C4-2B (cell line): ENCODE data around the gene NCK2.

Experiments
- H3K27ac ChIP-seq: fragments of 450-650 bp; 2 replicates; pipeline ENCODE4 v1.5.1; 2017
- ZFX ChIP-seq: fragments of 450-650 bp; IDR thresholded peaks from 2 replicates; pipeline ENCODE4 v1.6.1; 2017
- TF ChIP-seq, protein P1 (sequence below): fragments of 450-650 bp; conservative IDR thresholded peaks from 2 replicates; pipeline ENCODE4 v1.5.1; 2017; ENCODE audit warnings: mild to moderate bottlenecking

The NCK2 gene

DNA sequence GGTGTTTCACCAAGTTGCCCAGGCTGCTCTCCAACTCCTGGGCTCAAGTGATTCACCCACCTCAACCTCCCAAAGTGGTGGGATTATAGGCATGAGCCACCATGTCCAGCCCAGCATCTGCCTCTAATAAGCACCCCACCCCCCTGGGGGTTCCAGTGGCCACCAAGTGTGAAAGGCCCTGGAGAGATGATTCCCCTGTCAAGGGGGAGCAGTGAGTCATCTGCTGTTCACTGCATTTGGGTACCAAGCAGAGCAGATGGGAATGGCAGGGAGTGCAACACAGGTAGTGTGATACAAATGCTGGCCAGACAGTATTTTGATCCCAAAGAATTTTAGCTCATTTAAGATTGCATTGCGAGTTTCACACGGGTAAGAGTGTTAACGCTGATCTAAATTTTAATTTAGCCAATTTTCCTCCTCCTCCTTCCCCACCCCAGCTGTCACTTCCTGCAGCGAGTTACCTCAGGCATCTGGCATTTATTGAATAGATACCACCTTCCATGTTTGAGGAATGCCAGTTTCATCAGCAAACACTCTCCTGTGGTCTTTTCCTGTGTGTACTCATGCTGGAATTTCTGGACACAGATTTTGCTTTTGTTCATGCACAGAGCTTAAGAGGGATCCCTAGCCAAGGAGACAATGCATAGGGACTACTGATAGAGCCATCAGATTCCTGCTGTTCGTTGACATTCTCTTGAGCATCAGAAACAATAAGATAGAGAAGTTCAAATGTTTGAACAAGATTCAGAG is 32.4 kb upstream of the NCK2 start:
- no peak for TF ChIP-seq ZFX
- TF ChIP-seq, protein P1, sequence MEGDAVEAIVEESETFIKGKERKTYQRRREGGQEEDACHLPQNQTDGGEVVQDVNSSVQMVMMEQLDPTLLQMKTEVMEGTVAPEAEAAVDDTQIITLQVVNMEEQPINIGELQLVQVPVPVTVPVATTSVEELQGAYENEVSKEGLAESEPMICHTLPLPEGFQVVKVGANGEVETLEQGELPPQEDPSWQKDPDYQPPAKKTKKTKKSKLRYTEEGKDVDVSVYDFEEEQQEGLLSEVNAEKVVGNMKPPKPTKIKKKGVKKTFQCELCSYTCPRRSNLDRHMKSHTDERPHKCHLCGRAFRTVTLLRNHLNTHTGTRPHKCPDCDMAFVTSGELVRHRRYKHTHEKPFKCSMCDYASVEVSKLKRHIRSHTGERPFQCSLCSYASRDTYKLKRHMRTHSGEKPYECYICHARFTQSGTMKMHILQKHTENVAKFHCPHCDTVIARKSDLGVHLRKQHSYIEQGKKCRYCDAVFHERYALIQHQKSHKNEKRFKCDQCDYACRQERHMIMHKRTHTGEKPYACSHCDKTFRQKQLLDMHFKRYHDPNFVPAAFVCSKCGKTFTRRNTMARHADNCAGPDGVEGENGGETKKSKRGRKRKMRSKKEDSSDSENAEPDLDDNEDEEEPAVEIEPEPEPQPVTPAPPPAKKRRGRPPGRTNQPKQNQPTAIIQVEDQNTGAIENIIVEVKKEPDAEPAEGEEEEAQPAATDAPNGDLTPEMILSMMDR: no peak
- peak overlapping the region; percentile 25; the same call in 1 of the 2 replicates for H3K27ac ChIP-seq

DNA sequence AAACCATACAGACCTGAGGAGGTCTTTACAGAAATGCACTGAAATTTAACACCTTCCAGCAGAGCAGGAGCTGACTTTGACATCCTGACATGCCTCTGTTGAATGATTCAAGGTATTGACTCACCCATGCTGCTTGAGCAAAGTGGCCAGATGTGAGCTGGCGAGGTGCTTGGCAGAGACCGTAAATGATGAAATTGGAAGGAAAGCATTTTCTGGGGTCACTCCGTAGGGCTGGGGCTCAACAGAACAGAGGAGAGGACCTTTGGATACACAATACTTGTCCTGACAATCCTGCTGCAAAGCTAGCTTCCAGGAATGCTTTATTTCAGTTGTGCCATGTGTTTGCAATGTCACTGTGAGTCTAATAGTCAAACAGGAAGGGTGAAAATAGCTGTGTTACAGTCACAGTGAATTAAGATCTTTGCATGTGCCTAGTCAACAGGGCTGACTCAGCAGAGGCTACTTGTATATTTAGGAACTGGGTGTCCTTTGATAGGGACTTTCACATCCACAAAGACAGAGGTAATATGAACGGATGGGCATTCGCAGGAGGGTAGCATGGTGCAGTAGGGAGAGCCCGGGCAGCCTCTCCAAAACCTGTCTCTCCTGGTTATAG is 31.6 kb upstream of the NCK2 start:
- peak overlapping the region; percentile 29; the same call in 1 of the 2 replicates for H3K27ac ChIP-seq
- TF ChIP-seq, protein P1: no peak
- TF ChIP-seq ZFX: no peak

DNA sequence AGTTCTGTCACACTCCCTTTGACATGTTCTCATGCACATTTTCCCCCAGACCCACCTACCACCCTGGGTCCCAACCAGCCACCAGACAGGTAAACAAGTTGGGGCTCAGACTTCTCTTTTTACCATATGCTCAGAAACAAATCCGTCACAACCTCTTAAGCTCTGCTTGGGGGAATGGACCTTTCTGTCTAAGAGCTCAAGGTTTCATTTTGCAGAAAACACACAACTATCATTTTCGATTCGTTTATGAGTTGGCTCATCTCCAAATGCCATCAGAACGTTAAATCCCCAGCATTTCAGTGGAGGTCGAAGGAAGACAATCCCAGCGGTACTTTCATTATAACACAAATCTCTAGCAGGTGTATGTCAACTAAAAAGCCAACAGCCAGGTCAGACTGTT is 30.6 kb upstream of the NCK2 start:
- no peak overlapping the region for H3K27ac ChIP-seq
- no peak for TF ChIP-seq ZFX
- TF ChIP-seq, protein P1: no peak

DNA sequence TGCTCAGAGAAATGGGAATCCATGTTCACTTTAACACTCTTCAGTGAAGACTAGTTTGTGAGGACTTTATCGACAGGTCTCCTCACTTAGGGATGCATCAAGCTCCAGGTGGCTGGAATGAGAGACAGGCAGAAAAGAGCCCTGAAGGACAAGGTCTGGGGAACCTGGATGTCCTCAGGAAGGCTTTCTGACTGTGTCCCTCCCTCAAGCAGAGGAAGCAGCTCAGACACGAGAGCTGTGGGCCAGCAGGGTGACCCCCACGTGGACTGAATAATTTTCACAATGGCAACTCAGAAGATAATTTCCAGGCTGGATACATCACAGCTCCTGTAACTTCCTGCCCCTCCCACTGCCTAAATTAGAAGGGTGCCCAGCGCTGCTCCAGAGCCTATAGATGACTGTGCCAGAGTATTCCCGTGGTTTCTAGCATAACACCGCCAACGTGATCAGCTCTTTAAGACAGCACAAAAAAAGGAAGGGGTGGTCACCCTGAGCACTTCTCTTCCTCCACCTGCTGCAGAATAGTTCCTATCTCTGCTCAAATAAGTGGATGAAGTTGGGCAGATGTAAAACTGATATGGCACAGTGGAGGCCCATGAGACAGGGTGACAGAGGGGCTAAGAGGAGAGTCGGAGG is 25.7 kb upstream of the NCK2 start:
- no peak for TF ChIP-seq ZFX
- TF ChIP-seq, protein P1: no peak
- no peak overlapping the region for H3K27ac ChIP-seq

DNA sequence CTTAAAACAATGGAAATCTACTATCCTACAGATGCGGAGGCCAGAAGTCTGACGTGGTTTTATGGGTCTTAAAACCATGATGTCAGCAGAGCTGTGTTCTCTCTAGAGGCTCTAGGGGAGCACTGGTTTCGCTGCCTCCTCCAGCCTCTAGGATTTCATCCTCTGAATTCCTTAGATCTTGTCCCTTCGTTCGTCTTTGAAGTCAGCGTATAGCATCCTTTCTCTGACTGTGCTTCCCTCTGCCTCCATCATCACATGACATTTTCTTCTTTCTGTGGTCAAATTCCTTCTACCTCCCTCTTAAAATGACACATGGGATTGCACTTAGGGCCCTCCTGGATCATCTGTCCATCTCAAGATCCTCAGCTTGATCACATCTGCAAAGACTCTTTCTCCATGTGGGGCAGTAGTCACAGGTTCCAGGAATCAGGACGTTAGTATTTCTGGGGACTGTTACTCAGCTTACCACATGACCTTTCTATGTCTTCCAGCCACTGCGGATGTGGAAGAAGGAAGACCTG is 22.7 kb upstream of the NCK2 start:
- no peak for TF ChIP-seq ZFX
- TF ChIP-seq, protein P1: no peak
- H3K27ac ChIP-seq: no peak overlapping the region

DNA sequence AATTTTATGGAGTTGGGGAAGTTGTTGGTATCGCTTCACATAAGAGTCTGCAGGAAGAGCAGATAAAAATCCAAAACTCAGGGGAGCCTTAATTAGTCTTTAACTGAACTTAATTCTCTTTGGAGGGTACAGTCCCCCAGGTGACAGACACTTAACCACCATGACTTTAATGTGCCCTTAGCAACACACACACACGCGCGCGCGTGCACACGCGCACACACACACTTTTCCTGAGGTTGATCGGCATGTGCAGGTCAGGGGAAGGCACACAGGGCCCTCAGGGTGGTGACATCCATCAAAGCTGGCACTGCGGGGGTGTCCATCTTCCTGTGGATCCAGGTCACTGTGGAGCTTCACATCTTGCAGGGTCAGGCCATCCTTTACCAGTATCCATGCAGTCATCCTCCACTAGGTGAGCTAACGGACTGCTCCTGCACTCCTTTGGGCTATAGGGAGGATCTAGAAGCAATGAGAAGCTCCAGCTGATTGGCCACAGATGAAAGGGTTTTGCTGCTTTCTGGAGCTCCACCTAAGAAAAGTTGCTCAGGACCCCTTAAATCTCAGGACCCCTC is 21.9 kb upstream of the NCK2 start:
- H3K27ac ChIP-seq: no peak overlapping the region
- TF ChIP-seq, protein P1: no peak
- TF ChIP-seq ZFX: no peak

DNA sequence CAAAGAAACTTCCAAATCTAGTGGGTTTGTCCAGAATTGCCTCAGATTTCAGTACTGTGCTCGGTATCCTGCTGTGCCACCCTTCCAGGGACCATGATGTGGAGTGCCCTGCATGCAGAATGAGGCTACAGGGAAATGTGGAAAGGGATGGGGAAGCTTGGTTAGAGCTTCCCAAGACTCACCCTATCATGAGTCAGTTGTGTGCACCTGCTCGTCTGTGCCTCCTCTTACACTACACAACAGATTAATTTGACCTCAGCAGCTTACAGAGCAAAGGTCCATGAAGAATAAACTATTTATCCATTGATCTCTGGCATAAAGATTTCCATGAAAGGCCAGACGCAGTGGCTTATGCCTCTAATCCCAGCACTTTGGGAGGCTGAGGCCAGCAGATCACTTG is 21.3 kb upstream of the NCK2 start:
- no peak overlapping the region for H3K27ac ChIP-seq
- TF ChIP-seq, protein P1: no peak
- no peak for TF ChIP-seq ZFX
